Limb (tissue), 2 donors: ENCODE data around the gene CHRM1.
A peak's percentile ranks its signal among the peaks of the same experiment; 100 is the strongest.

ENCODE experiments used
- DNase-seq, 2 donors: peaks; one replicate each; pipeline ENCODE4 v3.0.0-alpha.2; 2016; ENCODE audit errors: extremely low spot score in 2 of 2

CHRM1 gene

DNA sequence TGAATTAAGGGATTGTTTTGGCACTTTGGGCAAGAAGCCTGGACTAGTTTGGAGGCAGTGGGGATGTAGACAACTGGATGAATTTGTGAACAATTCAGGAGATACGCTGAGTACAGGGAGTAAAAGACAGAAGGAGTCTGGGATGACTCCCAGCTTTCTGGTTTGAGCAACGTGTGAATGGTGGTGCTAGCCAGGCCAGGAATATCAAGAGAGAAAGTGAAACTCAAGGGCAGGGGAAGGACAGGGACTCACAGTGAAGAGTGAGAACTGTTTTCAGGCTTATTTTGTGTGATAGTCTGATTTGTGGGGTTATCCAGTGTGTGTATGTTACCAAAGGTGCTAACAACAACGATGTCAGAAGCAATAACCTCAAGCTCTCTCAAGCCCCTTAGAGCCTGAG is 15.9 kb downstream of the CHRM1 start:
- no peak for DNase-seq

DNA sequence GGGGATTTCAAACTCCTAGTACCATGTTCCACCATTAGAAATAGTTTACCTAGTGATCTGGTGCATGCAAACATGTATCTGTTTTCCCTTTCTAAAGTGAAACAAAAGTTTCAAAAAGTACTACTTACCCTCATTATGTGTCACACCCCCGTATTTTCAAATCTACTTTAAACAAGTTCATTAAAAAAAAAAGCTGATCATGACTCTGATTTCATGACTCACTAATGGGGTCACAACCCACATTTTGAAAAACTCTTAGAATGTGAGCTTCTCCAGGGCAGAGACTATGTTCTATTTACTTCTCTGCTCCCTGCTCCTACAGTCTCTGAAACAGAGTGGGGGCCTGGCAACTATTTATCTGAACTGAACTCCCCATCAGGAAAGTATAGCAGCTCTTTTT is 18.2 kb downstream of the CHRM1 start:
- DNase-seq: no peak

DNA sequence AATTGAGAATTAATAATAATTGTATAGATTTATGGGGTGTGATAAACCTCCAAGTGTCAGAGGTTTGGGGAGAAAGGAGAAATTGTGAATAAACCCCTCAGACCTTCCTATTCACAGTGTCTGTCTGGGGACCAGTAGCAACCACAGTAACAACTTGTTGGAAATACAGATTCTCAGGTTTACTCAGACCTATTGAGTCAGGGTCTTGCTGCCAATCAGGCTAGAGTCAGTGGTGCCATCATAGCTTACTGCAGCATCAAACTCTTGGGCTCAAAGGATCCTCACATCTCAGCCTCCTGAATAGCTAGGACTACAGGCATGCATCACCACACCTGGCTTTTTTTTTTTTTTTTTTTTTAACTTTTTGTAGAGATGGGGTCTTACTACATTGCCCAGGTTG is 23.1 kb downstream of the CHRM1 start:
- DNase-seq: no peak

DNA sequence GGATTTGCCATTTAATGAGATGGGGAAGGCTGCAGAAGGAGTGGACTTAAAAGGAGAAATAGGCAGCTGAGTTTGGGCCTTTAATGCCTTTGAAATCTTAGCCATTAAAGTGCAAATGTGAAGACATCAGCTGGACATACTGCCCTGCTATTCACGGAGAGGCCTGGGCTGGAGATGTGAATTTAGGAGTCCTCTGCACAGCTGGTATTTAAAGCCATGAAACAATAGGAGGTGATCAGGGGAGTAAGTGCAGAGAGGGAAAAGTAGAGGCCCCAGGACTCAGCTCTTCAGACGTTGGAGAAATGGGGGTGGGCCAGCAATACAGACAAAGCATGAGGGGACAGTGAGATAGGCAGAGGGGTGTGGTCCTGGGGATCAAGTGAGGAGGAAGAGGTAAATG is 23.9 kb downstream of the CHRM1 start:
- no peak for DNase-seq

DNA sequence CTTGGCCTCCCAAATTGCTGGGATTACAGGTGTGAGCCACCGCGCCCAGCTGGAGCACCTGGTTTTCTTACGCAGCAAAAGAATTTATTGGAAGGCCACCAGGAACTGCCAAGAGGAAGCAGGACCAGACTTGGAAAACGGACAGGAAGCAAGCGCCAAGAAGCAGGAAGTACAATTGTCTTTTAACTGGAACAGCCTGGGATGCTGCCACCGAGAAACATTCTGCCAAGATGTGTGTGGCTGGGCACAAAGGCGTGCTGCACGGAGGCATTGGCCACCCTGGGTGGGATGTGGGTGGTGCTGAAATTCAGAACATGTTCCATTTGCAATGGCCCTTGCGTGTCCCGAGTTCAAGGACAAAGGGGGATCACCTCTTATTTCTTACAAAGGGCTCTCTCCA is 25.1 kb downstream of the CHRM1 start:
- DNase-seq: no peak

DNA sequence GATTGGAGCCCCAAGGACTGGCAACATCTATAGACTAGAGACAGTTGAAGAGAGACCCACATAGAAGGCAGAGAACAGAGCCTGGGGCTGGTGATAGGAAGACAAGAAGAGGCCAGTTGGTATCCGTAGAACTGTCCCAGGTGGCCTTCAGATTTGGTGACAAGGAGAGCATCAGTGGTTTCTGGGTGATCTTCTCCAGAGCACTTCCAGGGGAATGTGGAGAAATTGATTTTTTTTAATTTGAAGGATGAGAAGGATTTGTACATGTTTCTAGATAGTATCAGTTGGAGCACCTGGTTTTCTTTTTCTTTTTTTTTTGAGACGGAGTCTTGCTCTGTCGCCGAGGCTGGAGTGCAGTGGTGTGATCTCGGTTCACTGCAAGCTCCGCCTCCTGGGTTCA is 25.7 kb downstream of the CHRM1 start:
- no peak for DNase-seq

DNA sequence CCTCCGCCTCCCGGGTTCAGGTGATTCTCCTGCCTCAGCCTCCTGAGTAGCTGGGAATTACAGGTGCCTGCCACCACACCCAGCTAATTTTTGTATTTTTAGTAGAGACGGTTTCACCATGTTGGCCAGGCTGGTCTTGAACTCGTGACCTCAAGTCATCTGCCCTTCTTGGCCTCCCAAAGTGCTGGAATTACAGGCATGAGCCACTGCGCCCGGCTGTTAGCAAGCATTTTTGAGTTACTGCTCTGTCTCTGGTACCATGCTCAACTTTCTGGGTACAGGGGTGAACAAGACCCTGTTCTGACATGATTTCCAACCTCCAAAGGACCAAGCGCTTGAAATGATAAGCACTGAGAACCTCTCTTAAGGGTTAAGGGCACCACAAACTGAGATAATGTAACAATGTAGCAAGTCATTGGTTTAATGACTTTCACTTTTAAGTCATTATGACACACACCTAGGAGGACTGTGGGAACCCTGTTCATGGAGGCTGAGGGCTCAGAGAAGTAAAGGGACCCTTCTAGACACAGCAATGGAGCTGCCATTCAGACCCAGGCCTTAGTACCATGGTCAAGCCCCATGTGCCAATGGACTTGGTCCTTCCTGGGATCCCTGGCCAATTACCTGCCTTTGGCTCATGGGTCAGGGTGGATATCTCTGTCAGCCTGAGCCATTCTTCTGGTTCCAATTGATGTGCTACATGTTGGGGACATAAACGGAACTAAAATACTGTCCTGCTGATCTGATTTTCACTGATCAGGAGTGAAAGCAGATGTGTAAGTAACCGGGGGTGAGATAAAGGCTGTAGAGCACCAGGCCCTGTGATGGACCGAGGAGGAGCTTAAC is 28.9 kb downstream of the CHRM1 start:
- DNase-seq: no peak

DNA sequence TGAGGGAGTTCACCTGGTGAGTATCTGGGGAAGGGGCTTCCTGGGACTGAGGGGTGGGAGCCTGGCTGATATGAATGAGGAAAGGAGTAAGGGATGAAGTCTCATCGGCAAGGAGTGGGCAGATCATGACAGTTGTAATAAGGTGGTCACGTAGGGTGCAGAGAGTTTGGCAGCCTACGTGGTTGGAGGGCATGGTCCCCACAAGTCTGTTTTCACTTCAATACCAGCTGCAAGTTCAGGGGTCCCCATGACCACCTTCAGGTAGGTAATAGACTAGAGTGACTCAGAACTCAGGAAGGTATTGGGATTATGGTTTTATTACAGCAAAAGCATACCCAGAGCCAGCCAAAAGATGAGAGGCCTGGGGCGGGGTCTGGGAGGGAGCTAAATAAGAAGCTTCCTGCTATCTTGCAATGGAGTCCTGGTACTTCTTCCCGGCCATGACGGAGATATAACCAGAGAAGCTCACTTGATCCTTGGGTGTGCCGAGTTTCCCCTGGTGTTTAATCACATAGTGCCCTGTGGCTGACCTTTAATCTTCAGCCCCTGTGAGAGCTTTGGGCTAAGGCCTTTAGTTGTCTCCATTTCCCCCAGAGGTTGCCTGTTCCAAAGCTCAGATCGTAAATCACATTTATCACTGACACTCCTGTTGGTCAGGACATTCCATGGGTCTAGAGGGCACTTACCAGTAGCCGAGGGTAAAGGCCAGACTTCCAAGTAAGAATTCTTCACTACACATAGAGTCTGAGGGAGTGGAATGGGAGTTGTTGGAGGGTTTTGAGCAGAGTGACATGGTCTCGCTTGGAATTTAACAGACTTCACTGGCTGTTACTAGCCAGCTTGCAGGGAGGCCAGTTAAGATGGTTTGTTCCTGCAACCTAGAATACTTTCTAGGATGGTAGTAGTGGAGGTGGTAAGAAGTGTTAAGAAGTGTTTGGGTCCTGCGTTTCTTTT is 31.4 kb downstream of the CHRM1 start:
- no peak for DNase-seq

DNA sequence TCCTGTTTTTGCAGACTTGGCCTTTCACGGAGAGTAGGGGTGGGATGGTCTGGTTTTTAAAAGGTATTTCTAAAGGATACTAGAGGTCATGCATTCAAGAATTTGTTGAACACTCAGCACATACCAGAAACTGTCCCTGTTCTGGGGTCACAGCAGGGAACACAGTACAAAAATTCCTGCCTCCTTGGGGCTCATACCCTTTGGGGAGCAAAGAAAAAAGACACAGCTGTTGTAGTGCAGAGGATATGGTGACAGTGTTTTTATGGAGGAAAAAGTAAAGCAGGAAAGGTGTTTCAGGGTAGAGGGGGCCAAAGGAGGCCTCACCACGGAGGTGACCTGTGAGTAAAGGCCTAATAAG is 32.1 kb downstream of the CHRM1 start:
- no peak for DNase-seq

DNA sequence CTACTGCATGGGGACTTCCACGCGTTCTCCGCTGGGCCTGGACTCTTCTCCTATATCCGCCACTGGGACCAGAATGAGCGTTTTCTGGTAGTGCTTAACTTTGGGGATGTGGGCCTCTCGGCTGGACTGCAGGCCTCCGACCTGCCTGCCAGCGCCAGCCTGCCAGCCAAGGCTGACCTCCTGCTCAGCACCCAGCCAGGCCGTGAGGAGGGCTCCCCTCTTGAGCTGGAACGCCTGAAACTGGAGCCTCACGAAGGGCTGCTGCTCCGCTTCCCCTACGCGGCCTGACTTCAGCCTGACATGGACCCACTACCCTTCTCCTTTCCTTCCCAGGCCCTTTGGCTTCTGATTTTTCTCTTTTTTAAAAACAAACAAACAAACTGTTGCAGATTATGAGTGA is 32.8 kb downstream of the CHRM1 start:
- DNase-seq: no peak

DNA sequence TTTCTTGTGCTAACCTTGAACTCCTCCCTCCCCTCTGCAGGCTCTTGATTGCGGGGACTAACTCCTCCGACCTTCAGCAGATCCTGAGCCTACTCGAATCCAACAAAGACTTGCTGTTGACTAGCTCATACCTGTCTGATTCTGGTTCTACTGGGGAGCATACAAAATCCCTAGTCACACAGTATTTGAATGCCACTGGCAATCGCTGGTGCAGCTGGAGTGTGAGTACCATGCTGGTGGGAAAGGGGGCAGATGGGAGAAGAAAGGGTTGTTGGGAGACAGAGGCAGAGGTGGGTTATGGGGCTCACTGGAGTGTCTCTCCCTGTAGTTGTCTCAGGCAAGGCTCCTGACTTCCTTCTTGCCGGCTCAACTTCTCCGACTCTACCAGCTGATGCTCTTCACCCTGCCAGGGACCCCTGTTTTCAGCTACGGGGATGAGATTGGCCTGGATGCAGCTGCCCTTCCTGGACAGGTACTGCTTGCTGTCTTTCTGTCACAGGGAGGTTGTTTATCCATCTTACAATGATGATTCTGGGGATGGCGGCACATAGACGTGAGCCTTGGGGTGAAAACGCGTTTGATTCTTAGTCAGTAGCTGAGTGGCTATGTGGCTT is 35.9 kb downstream of the CHRM1 start:
- no peak for DNase-seq

DNA sequence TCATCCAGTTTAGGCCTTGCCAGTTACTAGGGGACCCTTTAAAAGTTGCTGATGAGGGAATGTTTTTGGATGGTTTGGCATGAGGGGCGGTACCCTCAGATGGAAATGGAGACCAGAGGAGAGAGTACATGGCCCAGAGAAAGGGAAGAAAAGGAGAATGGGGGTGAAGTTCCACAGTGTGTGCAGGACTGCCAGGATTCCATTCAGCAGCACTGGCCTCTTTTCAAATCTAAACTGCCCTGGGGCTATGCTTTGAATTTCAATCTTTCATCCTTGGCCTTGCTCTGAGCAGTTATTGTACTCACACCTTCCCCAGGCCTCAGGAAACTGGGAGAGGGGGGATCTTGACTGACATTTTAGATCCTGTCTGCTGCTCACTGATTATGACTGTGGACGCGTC is 37.5 kb downstream of the CHRM1 start:
- no peak for DNase-seq

DNA sequence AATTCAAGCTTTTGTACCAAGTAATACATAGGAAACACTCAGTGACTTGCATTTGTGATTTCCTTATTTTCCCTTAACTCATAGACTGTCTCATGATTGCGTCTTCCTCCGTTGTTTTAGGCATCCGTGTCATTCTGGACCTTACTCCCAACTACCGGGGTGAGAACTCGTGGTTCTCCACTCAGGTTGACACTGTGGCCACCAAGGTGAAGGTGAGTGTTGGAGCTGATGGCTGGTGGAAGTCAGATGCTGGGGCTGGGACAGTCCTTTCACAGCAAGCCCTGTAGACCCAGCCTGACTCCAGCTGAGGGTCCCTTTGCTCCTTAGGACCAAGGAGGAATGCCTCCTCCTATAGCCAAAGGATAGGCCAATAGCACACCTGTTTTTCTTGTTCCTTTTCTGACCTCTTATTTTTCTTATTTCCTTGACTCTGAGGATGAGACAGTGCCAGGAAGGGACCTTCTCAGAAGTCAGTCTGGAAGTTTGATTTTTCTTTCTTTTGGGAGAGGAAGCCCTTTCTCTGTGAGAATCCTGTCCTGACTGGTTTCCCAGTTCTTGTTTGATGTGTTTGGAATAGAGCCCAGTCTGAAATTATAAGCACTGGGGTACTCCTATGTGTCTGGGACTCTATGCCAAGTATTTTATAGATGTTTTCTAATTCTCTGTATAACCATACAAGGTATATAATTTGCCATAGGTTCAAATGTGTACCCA is 38.2 kb downstream of the CHRM1 start:
- DNase-seq: no peak

DNA sequence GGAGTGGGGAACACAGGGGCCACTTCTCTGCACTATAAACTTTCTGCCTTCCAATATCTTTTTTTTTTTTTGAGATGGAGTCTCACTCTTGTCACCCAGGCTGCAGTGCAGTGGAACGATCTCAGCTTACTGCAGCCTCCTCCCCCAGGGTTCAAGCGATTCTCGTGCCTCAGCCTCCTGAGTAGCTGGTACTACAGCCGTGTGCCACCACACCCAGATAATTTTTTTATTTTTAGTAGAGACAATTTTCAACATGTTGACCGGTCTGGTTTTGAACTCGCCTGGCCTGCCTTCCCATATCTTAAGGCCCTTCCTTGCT is 38.8 kb downstream of the CHRM1 start:
- DNase-seq: no peak

DNA sequence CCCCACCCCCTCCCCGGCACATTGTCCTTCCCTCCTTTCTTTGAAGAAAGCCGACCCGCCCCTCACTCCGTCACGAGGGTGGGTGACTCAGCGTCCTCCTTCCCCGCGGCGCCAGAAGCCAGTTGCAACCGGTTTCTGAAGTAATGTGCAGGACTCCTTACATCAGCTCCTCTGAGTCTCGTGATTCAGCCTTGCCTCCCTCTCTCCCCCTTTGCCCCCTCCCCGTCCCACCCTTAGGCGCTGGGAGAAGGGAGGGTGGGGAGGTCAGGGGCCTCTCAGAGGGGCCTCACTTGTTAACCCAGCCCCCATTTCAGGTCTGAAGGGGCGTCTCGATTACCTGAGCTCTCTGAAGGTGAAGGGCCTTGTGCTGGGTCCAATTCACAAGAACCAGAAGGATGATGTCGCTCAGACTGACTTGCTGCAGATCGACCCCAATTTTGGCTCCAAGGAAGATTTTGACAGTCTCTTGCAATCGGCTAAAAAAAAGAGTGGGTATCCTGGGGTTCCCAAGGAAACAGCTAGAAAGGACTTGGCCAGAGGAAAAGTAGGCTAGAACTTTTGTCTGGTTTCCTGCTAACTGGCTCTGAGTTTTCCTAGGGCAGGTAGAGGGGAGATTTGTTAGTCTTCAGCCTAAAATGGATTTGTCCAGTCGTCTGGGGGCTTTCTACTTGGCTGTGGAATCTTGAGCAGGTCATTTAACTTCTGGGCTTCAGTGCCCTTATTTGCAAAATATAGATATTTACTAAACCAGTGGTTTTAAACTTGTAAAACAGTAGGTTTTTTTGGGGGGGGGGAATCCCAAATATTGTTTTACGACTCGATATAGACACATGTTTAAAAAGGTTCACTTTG is 39.4 kb downstream of the CHRM1 start:
- peak in 1 of 2 donors; percentile 88 for DNase-seq

DNA sequence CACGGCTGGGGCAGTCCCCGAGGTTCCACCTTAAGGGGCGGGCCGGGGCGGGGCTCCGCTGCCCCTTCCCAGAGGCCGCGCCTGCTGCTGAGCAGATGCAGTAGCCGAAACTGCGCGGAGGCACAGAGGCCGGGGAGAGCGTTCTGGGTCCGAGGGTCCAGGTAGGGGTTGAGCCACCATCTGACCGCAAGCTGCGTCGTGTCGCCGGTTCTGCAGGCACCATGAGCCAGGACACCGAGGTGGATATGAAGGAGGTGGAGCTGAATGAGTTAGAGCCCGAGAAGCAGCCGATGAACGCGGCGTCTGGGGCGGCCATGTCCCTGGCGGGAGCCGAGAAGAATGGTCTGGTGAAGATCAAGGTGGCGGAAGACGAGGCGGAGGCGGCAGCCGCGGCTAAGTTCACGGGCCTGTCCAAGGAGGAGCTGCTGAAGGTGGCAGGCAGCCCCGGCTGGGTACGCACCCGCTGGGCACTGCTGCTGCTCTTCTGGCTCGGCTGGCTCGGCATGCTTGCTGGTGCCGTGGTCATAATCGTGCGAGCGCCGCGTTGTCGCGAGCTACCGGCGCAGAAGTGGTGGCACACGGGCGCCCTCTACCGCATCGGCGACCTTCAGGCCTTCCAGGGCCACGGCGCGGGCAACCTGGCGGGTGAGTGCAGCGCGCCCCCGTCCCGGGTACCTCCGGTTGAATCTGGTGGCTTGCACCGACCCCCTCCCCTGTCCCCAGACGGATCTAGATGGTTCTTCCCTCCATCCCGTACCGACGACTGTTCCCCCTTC is 40.2 kb downstream of the CHRM1 start, which contains the start of gene SLC3A2:
SLC3A2 (plus strand) TSS at position 94 of the 776 bp plus-strand sequence; CDS start at position 222, 128 bp downstream.
- peak; percentile 81 to 94 for DNase-seq

DNA sequence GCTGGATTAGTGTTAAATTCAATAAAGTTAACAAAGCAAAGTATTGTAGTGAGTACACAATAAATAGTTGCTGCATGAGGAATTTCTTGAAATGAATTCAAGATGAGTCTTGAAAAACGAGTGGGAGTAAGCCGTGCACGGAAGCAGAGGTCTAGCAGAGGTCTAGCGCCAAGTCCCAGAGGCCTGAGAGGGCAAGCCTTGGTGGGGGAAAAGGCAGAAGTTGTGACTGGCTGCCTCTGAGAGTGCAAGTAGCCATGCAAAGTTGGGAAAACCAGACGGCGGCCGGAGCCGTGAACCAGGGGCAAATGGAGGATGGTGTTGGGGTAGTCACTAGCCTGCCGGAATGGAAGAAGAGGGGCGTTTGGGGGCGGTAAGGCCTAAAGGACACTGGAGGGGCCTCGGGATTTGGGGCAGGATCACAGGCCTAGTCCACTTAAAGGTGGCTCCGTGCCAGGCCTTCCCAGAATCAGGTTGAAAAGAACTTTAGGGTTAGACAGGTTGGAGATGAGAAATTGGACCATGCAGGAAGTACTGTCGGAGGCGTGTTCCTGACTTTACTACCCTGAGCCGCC is 40.8 kb downstream of the CHRM1 start:
- DNase-seq: peak in 1 of 2 donors; percentile 86

DNA sequence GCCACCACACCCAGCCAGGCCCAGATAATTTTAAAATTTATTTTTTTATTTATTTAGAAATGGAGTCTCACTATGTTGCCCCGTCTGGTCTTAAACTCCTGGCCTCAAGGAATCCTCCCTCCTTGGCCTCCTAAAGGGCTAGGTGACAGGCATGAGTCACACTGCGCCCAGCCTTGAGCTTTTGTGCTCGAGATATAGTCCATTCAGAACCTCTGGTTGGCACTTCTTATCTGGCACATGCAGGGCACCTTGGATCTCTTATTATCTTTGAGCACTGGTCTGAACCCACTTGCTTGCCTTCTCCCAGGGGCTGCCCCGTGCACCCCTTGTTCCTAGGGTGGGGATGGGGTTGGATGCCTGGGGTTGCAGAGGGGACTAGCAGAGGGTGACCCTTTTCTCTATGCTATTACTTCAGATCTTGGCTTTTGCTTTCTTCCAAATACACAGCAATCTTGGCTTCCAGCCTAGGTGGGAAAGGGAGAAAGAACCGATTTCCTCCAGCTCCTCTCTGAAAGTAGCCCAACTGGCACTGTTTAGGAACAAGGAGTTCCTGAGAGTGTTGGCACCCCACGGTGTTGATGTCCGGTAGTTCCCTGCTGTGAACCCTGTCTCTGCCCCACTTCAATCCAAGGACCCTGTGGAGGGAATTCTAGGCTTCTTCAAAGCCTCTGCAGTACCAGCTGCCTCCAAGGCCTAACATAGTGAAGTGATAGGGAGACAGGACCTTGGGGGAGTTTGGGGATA is 41.8 kb downstream of the CHRM1 start:
- DNase-seq: no peak

DNA sequence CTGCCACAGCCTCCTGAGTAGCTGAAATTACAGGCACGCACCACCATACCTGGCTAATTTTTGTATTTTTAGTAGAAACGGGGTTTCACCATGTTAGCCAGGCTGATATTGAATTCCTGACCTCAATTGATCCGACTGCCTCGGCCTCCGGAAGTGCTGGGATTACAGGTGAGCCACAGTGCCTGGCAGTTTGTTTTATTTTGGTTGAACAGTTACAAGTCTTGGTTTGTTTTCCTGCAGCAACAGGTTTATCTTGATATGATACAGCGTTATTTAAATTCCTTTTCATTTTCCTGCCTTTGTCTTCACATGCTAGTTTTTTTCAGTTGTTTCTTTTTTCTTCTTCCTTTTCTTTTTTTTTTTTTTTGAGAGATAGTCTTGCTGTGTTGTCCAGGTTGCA is 44.5 kb downstream of the CHRM1 start:
- no peak for DNase-seq
